ENCODE data around the gene GALNTL6.

GALNTL6 gene

DNA sequence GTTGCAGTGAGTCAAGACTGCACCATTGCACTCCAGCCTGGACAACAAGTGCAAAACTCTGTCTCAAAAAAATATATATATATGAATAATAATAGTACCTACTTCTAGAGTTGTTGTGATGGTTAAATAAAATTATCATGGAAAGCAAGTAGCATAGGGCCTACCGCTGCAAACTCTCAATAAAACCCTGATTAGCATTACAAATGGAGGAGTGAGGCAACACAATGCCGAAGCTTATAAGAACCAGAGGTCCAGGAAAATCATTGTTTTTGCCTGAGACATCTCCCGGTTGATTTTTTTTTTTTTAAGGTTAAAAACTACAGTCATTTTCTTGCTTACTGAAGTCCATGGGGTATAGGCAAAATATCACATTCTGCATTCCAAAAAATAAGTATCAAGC, 1170.4 kb downstream of the GALNTL6 start:
- FAIRE-seq: no peak

DNA sequence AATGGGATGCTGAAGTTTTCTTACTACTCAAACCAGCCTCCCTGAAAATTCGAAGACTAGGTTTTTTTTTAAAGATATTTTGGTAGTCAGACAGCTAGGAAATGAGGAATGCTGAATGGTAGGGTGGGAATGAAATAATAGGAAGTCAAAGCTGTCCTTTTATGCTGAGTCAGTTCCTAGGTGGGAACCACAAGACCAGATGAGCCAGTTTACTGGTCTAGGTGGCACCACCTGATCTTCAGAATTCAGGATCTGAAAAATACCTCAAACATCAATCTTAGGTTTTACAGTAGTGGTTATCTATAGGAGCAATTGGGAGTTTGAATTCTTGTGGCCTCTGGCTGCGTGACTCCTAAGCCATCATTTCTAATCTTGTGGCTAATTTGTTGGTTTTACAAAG, 1172.3 kb downstream of the GALNTL6 start:
- FAIRE-seq (no peak), DNase-seq (ENCODE audit: insufficient read length, low spot score) (no peak)
- TF ChIP-seq, protein P1, sequence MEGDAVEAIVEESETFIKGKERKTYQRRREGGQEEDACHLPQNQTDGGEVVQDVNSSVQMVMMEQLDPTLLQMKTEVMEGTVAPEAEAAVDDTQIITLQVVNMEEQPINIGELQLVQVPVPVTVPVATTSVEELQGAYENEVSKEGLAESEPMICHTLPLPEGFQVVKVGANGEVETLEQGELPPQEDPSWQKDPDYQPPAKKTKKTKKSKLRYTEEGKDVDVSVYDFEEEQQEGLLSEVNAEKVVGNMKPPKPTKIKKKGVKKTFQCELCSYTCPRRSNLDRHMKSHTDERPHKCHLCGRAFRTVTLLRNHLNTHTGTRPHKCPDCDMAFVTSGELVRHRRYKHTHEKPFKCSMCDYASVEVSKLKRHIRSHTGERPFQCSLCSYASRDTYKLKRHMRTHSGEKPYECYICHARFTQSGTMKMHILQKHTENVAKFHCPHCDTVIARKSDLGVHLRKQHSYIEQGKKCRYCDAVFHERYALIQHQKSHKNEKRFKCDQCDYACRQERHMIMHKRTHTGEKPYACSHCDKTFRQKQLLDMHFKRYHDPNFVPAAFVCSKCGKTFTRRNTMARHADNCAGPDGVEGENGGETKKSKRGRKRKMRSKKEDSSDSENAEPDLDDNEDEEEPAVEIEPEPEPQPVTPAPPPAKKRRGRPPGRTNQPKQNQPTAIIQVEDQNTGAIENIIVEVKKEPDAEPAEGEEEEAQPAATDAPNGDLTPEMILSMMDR (IDR thresholded peaks at IDR 0.05; ENCODE audit: insufficient read depth, missing control alignments): no peak

More for the DNA sequence above, 1170.4 kb downstream of the GALNTL6 start:
- TF ChIP-seq, protein P1 (IDR thresholded peaks at IDR 0.05; ENCODE audit: insufficient read depth, missing control alignments): no peak
- DNase-seq (ENCODE audit: insufficient read length, low spot score): no peak

GRCh38 chr4:172986114-172986513, 1172.9 kb downstream of the GALNTL6 start:
- no peak for FAIRE-seq
- DNase-seq (ENCODE audit: insufficient read length, low spot score): no peak
- TF ChIP-seq, protein P1 (IDR thresholded peaks at IDR 0.05; ENCODE audit: insufficient read depth, missing control alignments): no peak

- DNase-seq (ENCODE audit: insufficient read length, low spot score) (no peak), FAIRE-seq (no peak)
- TF ChIP-seq, protein P1 (IDR thresholded peaks at IDR 0.05; ENCODE audit: insufficient read depth, missing control alignments): no peak
Observed at GRCh38 chr4:172989984-172990820, 1177.0 kb downstream of the GALNTL6 start.

DNA sequence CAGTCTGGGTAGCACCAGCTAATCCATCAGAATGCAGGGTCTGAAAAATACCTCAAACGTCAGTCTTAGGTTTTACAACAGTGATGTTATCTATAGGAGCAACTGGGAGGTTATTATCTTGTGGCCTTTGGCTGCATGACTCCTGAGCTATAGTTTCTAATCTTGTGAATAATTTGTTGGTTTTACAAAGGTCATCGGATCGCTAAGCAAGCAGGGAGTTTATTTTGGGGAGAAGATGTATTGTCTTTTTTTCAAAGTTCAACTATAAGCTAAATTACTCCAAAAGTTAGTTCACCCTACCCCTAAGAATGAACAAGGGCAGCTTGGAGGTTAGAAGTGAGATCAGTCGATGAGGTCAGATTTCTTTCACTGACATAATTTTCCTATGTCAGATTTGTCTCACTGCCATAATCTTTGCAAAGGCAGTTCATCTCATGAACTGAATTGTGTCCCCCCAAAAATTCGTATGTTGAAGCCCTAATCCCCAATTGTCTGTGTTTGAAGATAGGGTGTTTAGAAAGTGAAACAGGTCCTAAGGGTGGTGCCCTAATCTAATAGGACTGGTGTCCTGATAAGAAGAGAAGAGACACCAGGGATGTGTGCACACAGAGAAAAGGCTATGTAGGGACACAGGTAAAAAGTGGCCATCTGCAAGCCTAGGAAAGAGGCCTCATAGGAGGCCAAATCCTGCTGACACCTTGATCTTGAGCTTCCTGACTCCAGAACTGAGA, 1179.6 kb downstream of the GALNTL6 start:
- TF ChIP-seq, protein P1 (IDR thresholded peaks at IDR 0.05; ENCODE audit: insufficient read depth, missing control alignments): no peak
- no peak for DNase-seq (ENCODE audit: insufficient read length, low spot score)
- no peak for FAIRE-seq

DNA sequence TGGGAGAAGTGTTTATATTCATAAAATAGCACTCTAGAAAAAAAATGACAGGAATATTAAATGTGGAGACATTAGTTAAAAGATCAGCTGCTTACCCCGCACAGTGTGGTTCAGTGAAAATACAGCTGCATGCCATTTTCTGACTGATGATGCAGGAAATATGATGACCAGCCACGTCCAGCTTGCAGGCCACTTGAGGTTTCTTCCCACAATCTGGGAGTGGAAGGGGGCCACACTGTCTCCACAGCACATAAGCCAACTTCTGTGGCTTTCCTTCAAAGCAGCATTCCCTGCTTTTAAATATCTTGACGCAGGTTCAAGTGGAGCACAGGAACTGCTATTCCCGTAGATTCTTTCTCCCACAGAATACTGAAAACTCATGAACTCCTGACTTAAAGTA, 1182.0 kb downstream of the GALNTL6 start:
- no peak for FAIRE-seq
- DNase-seq (ENCODE audit: insufficient read length, low spot score): no peak
- TF ChIP-seq, protein P1 (IDR thresholded peaks at IDR 0.05; ENCODE audit: insufficient read depth, missing control alignments): no peak

DNA sequence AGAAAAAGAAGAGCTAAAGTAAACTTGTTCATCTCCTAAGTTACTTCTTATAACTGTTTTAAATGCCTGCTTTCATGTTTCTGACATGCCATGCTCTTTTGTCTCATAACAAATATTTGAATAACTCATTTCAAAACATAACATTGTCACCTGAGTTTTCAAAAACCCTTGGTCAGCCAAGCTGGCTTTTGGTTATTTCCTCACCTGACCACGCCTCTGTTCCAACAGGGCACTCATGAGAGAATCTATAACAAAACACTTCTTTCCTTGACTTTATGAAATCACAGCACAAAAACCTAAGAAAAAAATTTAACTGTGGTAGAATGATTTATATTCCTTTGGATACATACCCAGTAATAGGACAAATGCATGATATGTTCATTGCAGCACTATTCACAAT, 1182.5 kb downstream of the GALNTL6 start:
- DNase-seq (ENCODE audit: insufficient read length, low spot score) (no peak), FAIRE-seq (no peak)
- TF ChIP-seq, protein P1 (IDR thresholded peaks at IDR 0.05; ENCODE audit: insufficient read depth, missing control alignments): no peak

All from D721Med (cell line).